IPS-NIHi11 (cell line): ENCODE data around the gene STK32C.
"Not testable (repeated sequence)": the region's sequence is repeated elsewhere in the genome, so short reads cannot be mapped to it uniquely, and the experiment has no call there.

Experiments used
- DNase-seq: peaks from one replicate; pipeline ENCODE4 v3.0.0; 2012; ENCODE audit warnings: mixed read lengths, low spot score

STK32C gene

GRCh38 chr10:132317477-132317876, 9.7 kb upstream of the STK32C start:
- DNase-seq: not testable (repeated sequence)

GRCh38 chr10:132316133-132316532, 8.4 kb upstream of the STK32C start:
- DNase-seq: no peak

- not testable (repeated sequence) for DNase-seq
These were observed 7.1 kb upstream of the STK32C start for GRCh38 chr10:132314881-132315280.

GRCh38 chr10:132314336-132314735, 6.6 kb upstream of the STK32C start:
- DNase-seq: no peak

GRCh38 chr10:132313865-132314264, 6.1 kb upstream of the STK32C start:
- DNase-seq: no peak

- DNase-seq: no peak
These were observed 5.6 kb upstream of the STK32C start for GRCh38 chr10:132313305-132313704.

- DNase-seq: peak; percentile 55
These were observed 3.7 kb upstream of the STK32C start for GRCh38 chr10:132311338-132311939.

- no peak for DNase-seq
These were observed 3.1 kb upstream of the STK32C start for GRCh38 chr10:132310701-132311337.

GRCh38 chr10:132309879-132310591, 2.3 kb upstream of the STK32C start:
- DNase-seq: no peak

GRCh38 chr10:132309471-132309865, 1.7 kb upstream of the STK32C start:
- no peak for DNase-seq

GRCh38 chr10:132308587-132309470, 1.1 kb upstream of the STK32C start:
- DNase-seq: peak; percentile 43

- DNase-seq: peak; percentile 70
These were observed 642 bp downstream of the STK32C start for GRCh38 chr10:132306864-132307751.

- DNase-seq: no peak
These were observed 1.4 kb downstream of the STK32C start for GRCh38 chr10:132306343-132306685.

- no peak for DNase-seq
These were observed 2.0 kb downstream of the STK32C start for GRCh38 chr10:132305654-132306342.

GRCh38 chr10:132304756-132305509, 2.8 kb downstream of the STK32C start:
- DNase-seq: no peak

- DNase-seq: no peak
These were observed 4.2 kb downstream of the STK32C start for GRCh38 chr10:132303361-132304115.

GRCh38 chr10:132302421-132303310, 5.1 kb downstream of the STK32C start:
- DNase-seq: no peak
